Progenitor cell of endocrine pancreas (in vitro differentiated cells): ENCODE results near the gene SCYGR2. TPM values are rescaled to one million over a fixed set of nuclear protein-coding genes. Genes with fewer than 3 reads are reported as not detected.

Experiments used
- DNase-seq: peaks from one replicate; pipeline ENCODE4 v3.0.0; 2021; ENCODE audit warnings: low spot score; ENCODE audit not compliant: unreplicated experiment
- H3K27ac Mint-ChIP-seq: 2 replicates; pipeline ENCODE4 v1.8.0; 2021; ENCODE audit warnings: mild to moderate bottlenecking, moderate library complexity, mixed read lengths
- H3K27me3 Mint-ChIP-seq: 2 replicates; pipeline ENCODE4 v1.8.0; 2021; ENCODE audit warnings: mixed read lengths
- H3K36me3 Mint-ChIP-seq: 2 replicates; pipeline ENCODE4 v1.8.0; 2022; ENCODE audit warnings: mixed read lengths; ENCODE audit not compliant: insufficient read depth
- H3K4me1 Mint-ChIP-seq: 2 replicates; pipeline ENCODE4 v1.8.0; 2021; ENCODE audit warnings: low read depth, mixed read lengths
- H3K4me3 Mint-ChIP-seq: 2 replicates; pipeline ENCODE4 v1.8.0; 2021; ENCODE audit warnings: low read depth, mild to moderate bottlenecking, moderate library complexity, mixed read lengths
- H3K9me3 Mint-ChIP-seq: 2 replicates; pipeline ENCODE4 v1.8.0; 2021; ENCODE audit warnings: low read depth, mixed read lengths
- CTCF ChIP-seq: fragments of 200-600 bp; sonication (generic); IDR thresholded peaks from one replicate; pipeline ENCODE4 v1.5.0; 2021; ENCODE audit warnings: antibody characterized with exemption, mild to moderate bottlenecking; ENCODE audit not compliant: unreplicated experiment
- total RNA-seq: library from RNA; stranded (reverse); gene quantifications from 2 replicates; pipeline ENCODE4 v1.2.1, GENCODE V29; 2021

SCYGR2 gene
- total RNA-seq, 1 donor from 2014 or later, result not detected

GRCh38 chr2:227597998-227598397, 695 bp upstream of the SCYGR2 start:
- peaks cover 7% of the 10 kb centered on the region for H3K4me1 Mint-ChIP-seq
- TF ChIP-seq CTCF, result no peak
- peaks cover 5% of the 10 kb centered on the region for H3K27me3 Mint-ChIP-seq
- no peak for DNase-seq
- H3K9me3 Mint-ChIP-seq, result peaks cover 3% of the 10 kb centered on the region
- H3K27ac Mint-ChIP-seq, result peak overlapping the region; percentile 78
- H3K4me3 Mint-ChIP-seq, result no peak overlapping the region
- no peaks in the 10 kb centered on the region for H3K36me3 Mint-ChIP-seq

- DNase-seq, result no peak
- no peaks in the 10 kb centered on the region for H3K36me3 Mint-ChIP-seq
- peaks cover 7% of the 10 kb centered on the region for H3K4me1 Mint-ChIP-seq
- no peak overlapping the region for H3K4me3 Mint-ChIP-seq
- H3K9me3 Mint-ChIP-seq, result peaks cover 3% of the 10 kb centered on the region
- peaks cover 3% of the 10 kb centered on the region for H3K27me3 Mint-ChIP-seq
- no peak for TF ChIP-seq CTCF
- H3K27ac Mint-ChIP-seq, result no peak overlapping the region
These were observed 3.7 kb downstream of the SCYGR2 start for GRCh38 chr2:227602358-227602757.

GRCh38 chr2:227606476-227606875, 7.8 kb downstream of the SCYGR2 start:
- H3K9me3 Mint-ChIP-seq, result peaks cover 3% of the 10 kb centered on the region
- H3K4me1 Mint-ChIP-seq, result no peaks in the 10 kb centered on the region
- peaks cover 3% of the 10 kb centered on the region for H3K27me3 Mint-ChIP-seq
- H3K4me3 Mint-ChIP-seq, result no peak overlapping the region
- no peaks in the 10 kb centered on the region for H3K36me3 Mint-ChIP-seq
- H3K27ac Mint-ChIP-seq, result no peak overlapping the region
- no peak for DNase-seq
- TF ChIP-seq CTCF, result no peak

- H3K4me3 Mint-ChIP-seq, result no peak overlapping the region
- H3K36me3 Mint-ChIP-seq, result no peaks in the 10 kb centered on the region
- H3K27ac Mint-ChIP-seq, result no peak overlapping the region
- no peak for DNase-seq
- H3K4me1 Mint-ChIP-seq, result no peaks in the 10 kb centered on the region
- no peak for TF ChIP-seq CTCF
- H3K9me3 Mint-ChIP-seq, result no peaks in the 10 kb centered on the region
- peaks cover 3% of the 10 kb centered on the region for H3K27me3 Mint-ChIP-seq
These were observed 9.2 kb downstream of the SCYGR2 start for GRCh38 chr2:227607941-227608340.

- H3K4me1 Mint-ChIP-seq, result no peaks in the 10 kb centered on the region
- DNase-seq, result no peak
- H3K36me3 Mint-ChIP-seq, result no peaks in the 10 kb centered on the region
- peaks cover 3% of the 10 kb centered on the region for H3K27me3 Mint-ChIP-seq
- no peak for TF ChIP-seq CTCF
- H3K4me3 Mint-ChIP-seq, result no peak overlapping the region
- no peaks in the 10 kb centered on the region for H3K9me3 Mint-ChIP-seq
- H3K27ac Mint-ChIP-seq, result no peak overlapping the region
These were observed 10.1 kb downstream of the SCYGR2 start for GRCh38 chr2:227608561-227609338.
